ENCODE results near the gene CCDC188. TPM values are rescaled to one million over a fixed set of nuclear protein-coding genes. Genes with fewer than 3 reads are reported as not detected.
A peak's percentile ranks its signal among the peaks of the same experiment; 100 is the strongest.

The CCDC188 gene
- total and polyA plus RNA-seq, 2 of the 8 experiments (the other 6 are each of a cell fraction or from before 2014, with no cell fraction given) = not detected

DNA sequence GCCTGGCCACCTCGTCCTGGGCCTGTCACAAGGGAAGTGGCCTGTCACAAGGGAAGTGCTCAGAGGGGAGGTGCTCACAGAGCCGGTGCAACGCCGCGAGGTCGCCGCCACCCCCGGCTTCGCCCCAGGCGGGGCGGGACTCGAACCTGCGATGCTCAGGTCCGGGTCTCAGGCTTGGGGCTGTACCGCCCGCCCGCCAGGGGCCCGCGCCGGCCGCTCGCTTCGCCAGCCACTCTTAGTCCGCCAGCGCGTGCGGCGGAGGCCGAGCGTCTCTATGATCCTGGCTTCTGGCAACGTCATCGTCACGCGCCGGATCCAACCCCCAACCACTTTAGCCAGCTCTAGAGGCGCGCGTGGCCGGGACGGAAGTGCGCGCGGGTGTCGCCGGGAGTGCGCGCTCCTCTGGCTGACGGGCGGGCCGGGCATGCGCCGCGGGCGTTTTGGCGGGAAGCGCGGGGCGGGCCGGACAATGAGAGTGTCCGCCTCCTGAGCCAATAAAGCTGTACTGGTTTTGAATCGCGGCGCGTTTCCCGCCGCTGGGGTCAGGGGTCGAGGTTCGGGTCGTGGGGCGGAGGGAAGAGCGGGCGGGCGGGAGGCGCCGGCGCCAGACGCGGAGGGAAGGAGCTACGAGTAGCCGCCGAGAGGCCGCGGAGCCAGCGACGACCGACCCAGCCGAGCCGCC is 33.8 kb downstream of the CCDC188 start, which contains the start of gene TRMT2A (continued):
- TF ChIP-seq, protein P1, sequence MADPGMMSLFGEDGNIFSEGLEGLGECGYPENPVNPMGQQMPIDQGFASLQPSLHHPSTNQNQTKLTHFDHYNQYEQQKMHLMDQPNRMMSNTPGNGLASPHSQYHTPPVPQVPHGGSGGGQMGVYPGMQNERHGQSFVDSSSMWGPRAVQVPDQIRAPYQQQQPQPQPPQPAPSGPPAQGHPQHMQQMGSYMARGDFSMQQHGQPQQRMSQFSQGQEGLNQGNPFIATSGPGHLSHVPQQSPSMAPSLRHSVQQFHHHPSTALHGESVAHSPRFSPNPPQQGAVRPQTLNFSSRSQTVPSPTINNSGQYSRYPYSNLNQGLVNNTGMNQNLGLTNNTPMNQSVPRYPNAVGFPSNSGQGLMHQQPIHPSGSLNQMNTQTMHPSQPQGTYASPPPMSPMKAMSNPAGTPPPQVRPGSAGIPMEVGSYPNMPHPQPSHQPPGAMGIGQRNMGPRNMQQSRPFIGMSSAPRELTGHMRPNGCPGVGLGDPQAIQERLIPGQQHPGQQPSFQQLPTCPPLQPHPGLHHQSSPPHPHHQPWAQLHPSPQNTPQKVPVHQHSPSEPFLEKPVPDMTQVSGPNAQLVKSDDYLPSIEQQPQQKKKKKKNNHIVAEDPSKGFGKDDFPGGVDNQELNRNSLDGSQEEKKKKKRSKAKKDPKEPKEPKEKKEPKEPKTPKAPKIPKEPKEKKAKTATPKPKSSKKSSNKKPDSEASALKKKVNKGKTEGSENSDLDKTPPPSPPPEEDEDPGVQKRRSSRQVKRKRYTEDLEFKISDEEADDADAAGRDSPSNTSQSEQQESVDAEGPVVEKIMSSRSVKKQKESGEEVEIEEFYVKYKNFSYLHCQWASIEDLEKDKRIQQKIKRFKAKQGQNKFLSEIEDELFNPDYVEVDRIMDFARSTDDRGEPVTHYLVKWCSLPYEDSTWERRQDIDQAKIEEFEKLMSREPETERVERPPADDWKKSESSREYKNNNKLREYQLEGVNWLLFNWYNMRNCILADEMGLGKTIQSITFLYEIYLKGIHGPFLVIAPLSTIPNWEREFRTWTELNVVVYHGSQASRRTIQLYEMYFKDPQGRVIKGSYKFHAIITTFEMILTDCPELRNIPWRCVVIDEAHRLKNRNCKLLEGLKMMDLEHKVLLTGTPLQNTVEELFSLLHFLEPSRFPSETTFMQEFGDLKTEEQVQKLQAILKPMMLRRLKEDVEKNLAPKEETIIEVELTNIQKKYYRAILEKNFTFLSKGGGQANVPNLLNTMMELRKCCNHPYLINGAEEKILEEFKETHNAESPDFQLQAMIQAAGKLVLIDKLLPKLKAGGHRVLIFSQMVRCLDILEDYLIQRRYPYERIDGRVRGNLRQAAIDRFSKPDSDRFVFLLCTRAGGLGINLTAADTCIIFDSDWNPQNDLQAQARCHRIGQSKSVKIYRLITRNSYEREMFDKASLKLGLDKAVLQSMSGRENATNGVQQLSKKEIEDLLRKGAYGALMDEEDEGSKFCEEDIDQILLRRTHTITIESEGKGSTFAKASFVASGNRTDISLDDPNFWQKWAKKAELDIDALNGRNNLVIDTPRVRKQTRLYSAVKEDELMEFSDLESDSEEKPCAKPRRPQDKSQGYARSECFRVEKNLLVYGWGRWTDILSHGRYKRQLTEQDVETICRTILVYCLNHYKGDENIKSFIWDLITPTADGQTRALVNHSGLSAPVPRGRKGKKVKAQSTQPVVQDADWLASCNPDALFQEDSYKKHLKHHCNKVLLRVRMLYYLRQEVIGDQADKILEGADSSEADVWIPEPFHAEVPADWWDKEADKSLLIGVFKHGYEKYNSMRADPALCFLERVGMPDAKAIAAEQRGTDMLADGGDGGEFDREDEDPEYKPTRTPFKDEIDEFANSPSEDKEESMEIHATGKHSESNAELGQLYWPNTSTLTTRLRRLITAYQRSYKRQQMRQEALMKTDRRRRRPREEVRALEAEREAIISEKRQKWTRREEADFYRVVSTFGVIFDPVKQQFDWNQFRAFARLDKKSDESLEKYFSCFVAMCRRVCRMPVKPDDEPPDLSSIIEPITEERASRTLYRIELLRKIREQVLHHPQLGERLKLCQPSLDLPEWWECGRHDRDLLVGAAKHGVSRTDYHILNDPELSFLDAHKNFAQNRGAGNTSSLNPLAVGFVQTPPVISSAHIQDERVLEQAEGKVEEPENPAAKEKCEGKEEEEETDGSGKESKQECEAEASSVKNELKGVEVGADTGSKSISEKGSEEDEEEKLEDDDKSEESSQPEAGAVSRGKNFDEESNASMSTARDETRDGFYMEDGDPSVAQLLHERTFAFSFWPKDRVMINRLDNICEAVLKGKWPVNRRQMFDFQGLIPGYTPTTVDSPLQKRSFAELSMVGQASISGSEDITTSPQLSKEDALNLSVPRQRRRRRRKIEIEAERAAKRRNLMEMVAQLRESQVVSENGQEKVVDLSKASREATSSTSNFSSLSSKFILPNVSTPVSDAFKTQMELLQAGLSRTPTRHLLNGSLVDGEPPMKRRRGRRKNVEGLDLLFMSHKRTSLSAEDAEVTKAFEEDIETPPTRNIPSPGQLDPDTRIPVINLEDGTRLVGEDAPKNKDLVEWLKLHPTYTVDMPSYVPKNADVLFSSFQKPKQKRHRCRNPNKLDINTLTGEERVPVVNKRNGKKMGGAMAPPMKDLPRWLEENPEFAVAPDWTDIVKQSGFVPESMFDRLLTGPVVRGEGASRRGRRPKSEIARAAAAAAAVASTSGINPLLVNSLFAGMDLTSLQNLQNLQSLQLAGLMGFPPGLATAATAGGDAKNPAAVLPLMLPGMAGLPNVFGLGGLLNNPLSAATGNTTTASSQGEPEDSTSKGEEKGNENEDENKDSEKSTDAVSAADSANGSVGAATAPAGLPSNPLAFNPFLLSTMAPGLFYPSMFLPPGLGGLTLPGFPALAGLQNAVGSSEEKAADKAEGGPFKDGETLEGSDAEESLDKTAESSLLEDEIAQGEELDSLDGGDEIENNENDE (IDR thresholded peaks at IDR 0.05; ENCODE audit: insufficient replicate concordance, low read length) = no peak
- TF ChIP-seq EP300 (IDR thresholded peaks at IDR 0.05; ENCODE audit: borderline replicate concordance in 1 of 2, low read depth in 2 of 2, low read length in 2 of 2) = peak in 1 of 2 experiments; percentile 3; a peak in 1 of 3 replicates
- no peak; the same call in 1 of the 2 replicates for TF ChIP-seq JUND (IDR thresholded peaks at IDR 0.05; ENCODE audit: low read length)
- TF ChIP-seq SP2 (IDR thresholded peaks at IDR 0.05; ENCODE audit: low read length) = peak; percentile 88
- no peak for TF ChIP-seq RNF2 (IDR thresholded peaks at IDR 0.05; ENCODE audit: borderline replicate concordance, low read depth, low read length, missing control alignments, poor library complexity, severe bottlenecking)
- TF ChIP-seq KDM4A (IDR thresholded peaks at IDR 0.05; ENCODE audit: low read depth, low read length, severe bottlenecking) = no peak
- TF ChIP-seq TAF1 (IDR thresholded peaks at IDR 0.05; ENCODE audit: low read depth, low read length) = peak; percentile 82
- TF ChIP-seq TAF7 (optimal IDR thresholded peaks at IDR 0.05; ENCODE audit: borderline replicate concordance, low read depth, low read length) = peak; percentile 66
- TF ChIP-seq JUN (IDR thresholded peaks at IDR 0.05; ENCODE audit: low read depth, low read length) = no peak
- TF ChIP-seq RFX5 (IDR thresholded peaks at IDR 0.05; ENCODE audit: borderline replicate concordance, low read depth, low read length) = no peak
